ENCODE measurements around the gene HOXA9. TPM values are rescaled to one million over a fixed set of nuclear protein-coding genes. Genes with fewer than 3 reads are reported as not detected.

Gene HOXA9
- total RNA-seq, 2 donors from 2014 or later = 14.7 to 57.0 TPM

DNA sequence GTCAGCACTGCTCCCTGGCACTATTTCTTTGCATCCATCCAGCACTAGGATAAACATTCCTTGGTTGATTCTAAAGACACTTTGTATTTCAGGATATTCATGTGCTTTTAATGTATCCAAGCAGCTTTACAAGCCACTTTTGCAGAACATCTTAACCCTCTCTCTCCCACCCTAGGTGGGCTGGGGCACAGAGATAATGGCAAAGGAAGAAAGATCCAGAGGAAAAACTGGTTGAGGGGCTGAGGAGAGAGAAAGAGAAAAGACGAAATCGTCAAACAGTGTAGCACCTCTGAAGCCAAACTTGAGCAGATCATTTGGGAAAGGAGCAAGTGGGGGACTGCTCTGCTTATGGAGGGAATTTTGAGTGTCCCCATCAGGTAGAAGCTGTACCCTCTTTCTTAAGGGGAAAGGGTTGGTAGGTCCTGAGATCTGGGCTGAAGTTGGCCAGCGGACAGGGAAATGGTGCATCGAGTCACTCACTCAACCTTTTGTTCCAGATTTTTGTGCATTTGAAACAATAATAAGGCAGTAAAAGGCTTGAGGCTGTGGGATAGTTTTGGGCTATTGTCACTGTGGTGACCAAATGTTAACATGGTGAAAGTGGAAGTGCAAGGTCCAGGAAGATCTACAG lies 38.7 kb upstream of the HOXA9 start:
- H3K27ac ChIP-seq = peak overlapping the region; percentile 96 to 97
- no peak for DNase-seq (ENCODE audit: low spot score)
- intact Hi-C loops (cut with DNase I) = loop anchor here (10.0 kb wide), 1 partner anchor 721 kb away; no protein-coding TSS in a partner anchor
- TF ChIP-seq POLR2A (IDR thresholded peaks at IDR 0.05) = no peak
- TF ChIP-seq, protein P1, sequence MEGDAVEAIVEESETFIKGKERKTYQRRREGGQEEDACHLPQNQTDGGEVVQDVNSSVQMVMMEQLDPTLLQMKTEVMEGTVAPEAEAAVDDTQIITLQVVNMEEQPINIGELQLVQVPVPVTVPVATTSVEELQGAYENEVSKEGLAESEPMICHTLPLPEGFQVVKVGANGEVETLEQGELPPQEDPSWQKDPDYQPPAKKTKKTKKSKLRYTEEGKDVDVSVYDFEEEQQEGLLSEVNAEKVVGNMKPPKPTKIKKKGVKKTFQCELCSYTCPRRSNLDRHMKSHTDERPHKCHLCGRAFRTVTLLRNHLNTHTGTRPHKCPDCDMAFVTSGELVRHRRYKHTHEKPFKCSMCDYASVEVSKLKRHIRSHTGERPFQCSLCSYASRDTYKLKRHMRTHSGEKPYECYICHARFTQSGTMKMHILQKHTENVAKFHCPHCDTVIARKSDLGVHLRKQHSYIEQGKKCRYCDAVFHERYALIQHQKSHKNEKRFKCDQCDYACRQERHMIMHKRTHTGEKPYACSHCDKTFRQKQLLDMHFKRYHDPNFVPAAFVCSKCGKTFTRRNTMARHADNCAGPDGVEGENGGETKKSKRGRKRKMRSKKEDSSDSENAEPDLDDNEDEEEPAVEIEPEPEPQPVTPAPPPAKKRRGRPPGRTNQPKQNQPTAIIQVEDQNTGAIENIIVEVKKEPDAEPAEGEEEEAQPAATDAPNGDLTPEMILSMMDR (IDR thresholded peaks at IDR 0.05) = no peak
- TF ChIP-seq POLR2AphosphoS5 (IDR thresholded peaks at IDR 0.05) = no peak
- no peaks in the 10 kb centered on the region for H3K36me3 ChIP-seq
- WGBS = 10% methylated on average over 4 of the region's 4 CpGs
- peak overlapping the region; percentile 76 to 81 for H3K4me3 ChIP-seq
- no peaks in the 10 kb centered on the region for H3K27me3 ChIP-seq (replicated peaks; ENCODE audit: insufficient read depth)
- H3K9me3 ChIP-seq = no peaks in the 10 kb centered on the region
- peaks cover 4% of the 10 kb centered on the region for H3K4me1 ChIP-seq (replicated peaks)

- Histone ChIP-seq H3K4me3 (peak overlapping the region; percentile 76 to 81), H3K36me3 (no peaks in the 10 kb centered on the region), H3K27ac (peak overlapping the region; percentile 96 to 97), H3K9me3 (no peaks in the 10 kb centered on the region), H3K27me3 (replicated peaks; ENCODE audit: insufficient read depth) (no peaks in the 10 kb centered on the region), H3K4me1 (replicated peaks) (peaks cover 1% of the 10 kb centered on the region)
- intact Hi-C loops (cut with DNase I) = loop anchor here (10.0 kb wide), 1 partner anchor 721 kb away; no protein-coding TSS in a partner anchor
- TF ChIP-seq POLR2A (IDR thresholded peaks at IDR 0.05) (no peak), POLR2AphosphoS5 (IDR thresholded peaks at IDR 0.05) (no peak)
- TF ChIP-seq, protein P1 (IDR thresholded peaks at IDR 0.05) = no peak
- no peak for DNase-seq (ENCODE audit: low spot score)
- WGBS = 4% methylated on average over 10 of the region's 10 CpGs
These were observed 38.1 kb upstream of the HOXA9 start for GRCh38 chr7:27203365-27203953.

DNA sequence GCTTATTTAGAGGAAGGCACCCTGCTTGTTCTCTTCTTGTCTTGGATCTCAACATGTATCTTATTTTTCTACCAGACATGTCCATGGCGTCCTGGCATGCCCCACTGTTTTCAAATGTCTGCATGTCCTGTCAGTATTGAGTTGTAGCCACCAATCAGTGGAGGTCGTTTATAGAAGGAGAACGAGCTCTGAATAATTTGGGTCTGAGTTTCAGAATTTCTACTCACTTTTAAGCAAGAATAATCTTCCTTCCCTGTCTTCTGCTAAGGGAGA lies 37.5 kb upstream of the HOXA9 start:
- DNase-seq (ENCODE audit: low spot score) = peak; percentile 52
- no peaks in the 10 kb centered on the region for H3K9me3 ChIP-seq
- intact Hi-C loops (cut with DNase I) = loop anchor here (10.0 kb wide), 1 partner anchor 722 kb away; no protein-coding TSS in a partner anchor
- peak overlapping the region; percentile 76 to 81 for H3K4me3 ChIP-seq
- no peaks in the 10 kb centered on the region for H3K4me1 ChIP-seq (replicated peaks)
- WGBS = 6% methylated on average over 3 of the region's 3 CpGs
- no peaks in the 10 kb centered on the region for H3K36me3 ChIP-seq
- H3K27ac ChIP-seq = peak overlapping the region; percentile 96 to 97
- H3K27me3 ChIP-seq (replicated peaks; ENCODE audit: insufficient read depth) = no peaks in the 10 kb centered on the region
- TF ChIP-seq POLR2AphosphoS5 (IDR thresholded peaks at IDR 0.05) = peak; percentile 21
- no peak for TF ChIP-seq POLR2A (IDR thresholded peaks at IDR 0.05)

DNA sequence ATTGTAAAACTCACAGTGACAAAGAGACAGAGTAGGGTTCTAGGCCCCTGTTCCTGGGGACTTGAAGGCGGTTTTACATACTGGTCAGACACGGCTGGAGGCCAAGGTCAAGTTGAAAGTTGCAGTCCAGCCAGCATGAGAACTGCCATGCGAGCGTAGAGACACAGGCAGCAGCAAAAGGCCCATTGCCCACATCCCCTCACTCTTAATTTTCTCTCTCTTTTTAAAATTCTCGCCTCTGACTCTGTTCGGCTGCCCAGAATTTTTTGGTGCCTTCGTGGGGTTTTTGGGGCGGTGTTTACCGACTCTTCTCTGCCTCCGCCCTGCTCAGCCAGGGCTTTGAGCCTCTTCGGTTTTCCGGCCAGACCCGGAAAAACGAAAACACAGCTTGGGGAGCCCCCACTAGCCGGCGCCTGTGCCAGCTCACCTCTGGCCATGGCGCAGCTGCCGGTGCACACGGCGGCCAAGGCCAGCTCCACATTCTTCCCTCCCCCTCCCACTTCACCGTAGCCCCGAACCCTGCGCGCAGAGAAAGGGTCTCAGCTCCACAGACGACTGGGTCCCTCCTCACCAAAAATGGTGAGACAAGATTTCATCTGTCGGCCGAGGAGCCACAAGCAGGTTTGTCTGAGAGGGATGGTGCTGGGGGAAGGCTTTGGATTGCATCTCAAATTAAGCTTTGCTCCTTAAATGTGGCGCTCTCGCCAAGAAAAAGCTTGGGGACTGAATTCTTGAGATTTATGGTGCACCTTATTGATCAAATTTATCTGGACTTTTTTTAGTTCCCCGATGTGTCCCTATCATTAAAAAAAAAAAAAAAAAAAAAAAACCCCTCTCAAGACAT lies 36.9 kb upstream of the HOXA9 start:
- no peaks in the 10 kb centered on the region for H3K4me1 ChIP-seq (replicated peaks)
- TF ChIP-seq POLR2A (IDR thresholded peaks at IDR 0.05) (peak; percentile 10), POLR2AphosphoS5 (IDR thresholded peaks at IDR 0.05) (no peak)
- TF ChIP-seq, protein P1 (IDR thresholded peaks at IDR 0.05) = no peak
- WGBS = 5% methylated on average over 30 of the region's 30 CpGs
- no peaks in the 10 kb centered on the region for H3K9me3 ChIP-seq
- H3K4me3 ChIP-seq = peak overlapping the region; percentile 76 to 81
- H3K27ac ChIP-seq = peak overlapping the region; percentile 96 to 97
- no peaks in the 10 kb centered on the region for H3K36me3 ChIP-seq
- no peaks in the 10 kb centered on the region for H3K27me3 ChIP-seq (replicated peaks; ENCODE audit: insufficient read depth)
- intact Hi-C loops (cut with DNase I) = loop anchor here (10.0 kb wide), 1 partner anchor 723 kb away; no protein-coding TSS in a partner anchor
- no peak for DNase-seq (ENCODE audit: low spot score)

- Histone ChIP-seq H3K27ac (peak overlapping the region; percentile 96 to 97), H3K4me1 (replicated peaks) (no peaks in the 10 kb centered on the region), H3K36me3 (no peaks in the 10 kb centered on the region), H3K4me3 (peak overlapping the region; percentile 76 to 81), H3K27me3 (replicated peaks; ENCODE audit: insufficient read depth) (no peaks in the 10 kb centered on the region), H3K9me3 (no peaks in the 10 kb centered on the region)
- DNase-seq (ENCODE audit: low spot score) = no peak
- TF ChIP-seq POLR2A (IDR thresholded peaks at IDR 0.05) (no peak), POLR2AphosphoS5 (IDR thresholded peaks at IDR 0.05) (no peak)
- TF ChIP-seq, protein P1 (IDR thresholded peaks at IDR 0.05) = no peak
- WGBS = 3% methylated on average over 4 of the region's 4 CpGs
- intact Hi-C loops (cut with DNase I) = loop anchor here (10.0 kb wide), 1 partner anchor 723 kb away; no protein-coding TSS in a partner anchor
These were observed 36.3 kb upstream of the HOXA9 start for GRCh38 chr7:27201580-27202017.
